AG09309 (cell line): Measurements from ENCODE around the gene MBD3L2.
"Not testable (repeated sequence)": the region's sequence is repeated elsewhere in the genome, so short reads cannot be mapped to it uniquely, and the experiment has no call there.

Source experiments
- DNase-seq: peaks from one replicate; pipeline ENCODE4 v3.0.0-alpha.2; 2010; ENCODE audit warnings: low read depth
- H3K4me3 ChIP-seq: 2 replicates; pipeline ENCODE4 v1.5.1; 2011; ENCODE audit warnings: mild to moderate bottlenecking, low read depth, low read length, moderate library complexity; ENCODE audit not compliant: control insufficient read depth
- CTCF ChIP-seq: IDR thresholded peaks from 2 replicates; pipeline ENCODE4 v1.5.1; 2011; ENCODE audit warnings: mild to moderate bottlenecking, low read depth, low read length, inconsistent platforms; ENCODE audit not compliant: insufficient read depth, control insufficient read depth; ENCODE audit errors: missing control alignments

MBD3L2 gene

GRCh38 chr19:7010722-7011593 lies 38.2 kb upstream of the MBD3L2 start:
- H3K4me3 ChIP-seq, result no peak overlapping the region
- TF ChIP-seq CTCF, result no peak
- DNase-seq, result no peak

- DNase-seq, result no peak
- no peak for TF ChIP-seq CTCF
- no peak overlapping the region for H3K4me3 ChIP-seq
These were observed 35.4 kb upstream of the MBD3L2 start for GRCh38 chr19:7013678-7014077.

GRCh38 chr19:7018828-7019227 lies 30.3 kb upstream of the MBD3L2 start:
- H3K4me3 ChIP-seq, result no peak overlapping the region
- DNase-seq, result no peak
- TF ChIP-seq CTCF, result no peak

GRCh38 chr19:7021331-7021730 lies 27.8 kb upstream of the MBD3L2 start, which contains the start of gene MBD3L2B:
Gene MBD3L2B, minus strand, starts transcription at chr19:7021431. Its CDS starts 34 bp downstream, at chr19:7021397.
- H3K4me3 ChIP-seq, DNase-seq: not testable (repeated sequence)

- not testable (repeated sequence) for H3K4me3 ChIP-seq, DNase-seq
These were observed 20.3 kb upstream of the MBD3L2 start for GRCh38 chr19:7028790-7029189.

- not testable (repeated sequence) for H3K4me3 ChIP-seq, DNase-seq
These were observed 18.8 kb upstream of the MBD3L2 start, which contains the start of gene MBD3L5 for GRCh38 chr19:7030278-7030677. Gene MBD3L5, plus strand, starts transcription at chr19:7030578. Its CDS starts 34 bp downstream, at chr19:7030612.

- not testable (repeated sequence) for DNase-seq, H3K4me3 ChIP-seq
These were observed 9.0 kb upstream of the MBD3L2 start, which contains the start of gene MBD3L4 for GRCh38 chr19:7040079-7040478. Gene MBD3L4, minus strand, starts transcription at chr19:7040179. Its CDS starts 35 bp downstream, at chr19:7040144.

GRCh38 chr19:7041563-7041962 lies 7.6 kb upstream of the MBD3L2 start:
- H3K4me3 ChIP-seq, DNase-seq: not testable (repeated sequence)

- not testable (repeated sequence) for H3K4me3 ChIP-seq, DNase-seq
These were observed 2.3 kb downstream of the MBD3L2 start for GRCh38 chr19:7051421-7051820.

- not testable (repeated sequence) for H3K4me3 ChIP-seq, DNase-seq
These were observed 3.8 kb downstream of the MBD3L2 start for GRCh38 chr19:7052896-7053295.

- DNase-seq, H3K4me3 ChIP-seq: not testable (repeated sequence)
These were observed 5.7 kb downstream of the MBD3L2 start for GRCh38 chr19:7054635-7055368.

GRCh38 chr19:7055679-7056078 lies 6.6 kb downstream of the MBD3L2 start:
- not testable (repeated sequence) for H3K4me3 ChIP-seq, DNase-seq

- not testable (repeated sequence) for H3K4me3 ChIP-seq, DNase-seq
These were observed 7.2 kb downstream of the MBD3L2 start for GRCh38 chr19:7056371-7056770.

GRCh38 chr19:7058576-7058975 lies 9.5 kb downstream of the MBD3L2 start, which contains the start of gene MBD3L3:
Gene MBD3L3, minus strand, starts transcription at chr19:7058676. Its CDS starts 71 bp downstream, at chr19:7058605.
- H3K4me3 ChIP-seq, DNase-seq: not testable (repeated sequence)
